PC-3 (cell line): ENCODE data around the gene ST3GAL5. TPM values are rescaled to one million over a fixed set of nuclear protein-coding genes. Genes with fewer than 3 reads are reported as not detected.

Source experiments
- ATAC-seq: fragments of 200-7000 bp; cut with Tn5 transposase; 2 replicates; pipeline ENCODE4 v1.9.1; 2020; ENCODE audit warnings: mild to moderate bottlenecking, moderate library complexity
- BruUV-seq: library from RNA; stranded (reverse); fragments of 400-500 nt; replicated peaks from 2 replicates; lab custom pipeline; 2021; lab: Mats Ljungman, UMichigan
- CTCF ChIA-PET: fragments of 300-600 bp; sonication (Branson Sonifier 250); formaldehyde crosslinking; loops from one replicate; lab custom pipeline; 2022; ENCODE audit warnings: antibody characterized with exemption; lab: Charles Lee
- POLR2A ChIA-PET: fragments of 300-600 bp; sonication (Branson Sonifier 250); formaldehyde crosslinking; loops from one replicate; lab custom pipeline; 2022; ENCODE audit warnings: antibody characterized with exemption; ENCODE audit not compliant: unreplicated experiment; lab: Charles Lee
- DNase-seq: peaks from one replicate; pipeline ENCODE4 v3.0.0-alpha.2; 2015
- H2AFZ ChIP-seq: fragments of 300-600 bp; sonication (generic); 2 replicates; pipeline ENCODE4 v1.6.0; 2016; ENCODE audit warnings: antibody characterized with exemption, low read length
- H3F3A ChIP-seq: fragments of 300-600 bp; sonication (generic); one replicate; pipeline ENCODE4 v1.6.0; 2017; ENCODE audit warnings: antibody characterized with exemption, low read length, control low read depth, mild to moderate bottlenecking; ENCODE audit not compliant: unreplicated experiment
- H3K27ac ChIP-seq: fragments of 300-600 bp; sonication (generic); 2 replicates; pipeline ENCODE4 v1.5.1; 2016; ENCODE audit warnings: mild to moderate bottlenecking, low read length
- H3K27me3 ChIP-seq: fragments of 300-600 bp; sonication (generic); 2 replicates; pipeline ENCODE4 v1.6.1; 2016; ENCODE audit warnings: low read length, mixed read lengths
- H3K36me3 ChIP-seq: fragments of 300-600 bp; sonication (generic); 2 replicates; pipeline ENCODE4 v1.6.1; 2016; ENCODE audit warnings: low read depth, mixed run types, low read length, mixed read lengths
- H3K4me1 ChIP-seq: fragments of 300-600 bp; sonication (generic); 2 replicates; pipeline ENCODE4 v1.5.1; 2016; ENCODE audit warnings: low read length; ENCODE audit not compliant: insufficient read depth
- H3K4me2 ChIP-seq: fragments of 300-600 bp; sonication (generic); 2 replicates; pipeline ENCODE4 v1.6.0; 2016; ENCODE audit warnings: low read length
- H3K4me3 ChIP-seq: fragments of 300-600 bp; sonication (generic); 2 replicates; pipeline ENCODE4 v1.5.1; 2016; ENCODE audit warnings: mild to moderate bottlenecking, low read length, mixed read lengths
- H3K79me2 ChIP-seq: fragments of 300-600 bp; sonication (generic); 2 replicates; pipeline ENCODE4 v1.6.1; 2017; ENCODE audit warnings: low read length, mixed read lengths
- H3K9ac ChIP-seq: fragments of 300-600 bp; sonication (generic); 2 replicates; pipeline ENCODE4 v1.6.0; 2016; ENCODE audit warnings: mild to moderate bottlenecking, low read length
- H3K9me2 ChIP-seq: fragments of 300-600 bp; sonication (generic); replicated peaks from 2 replicates; pipeline ENCODE4 v1.6.1; 2016; ENCODE audit warnings: mixed run types, low read length, mixed read lengths
- H3K9me3 ChIP-seq: fragments of 300-600 bp; sonication (generic); 2 replicates; pipeline ENCODE4 v1.6.1; 2016; ENCODE audit warnings: low read length, mixed read lengths
- H4K20me1 ChIP-seq: fragments of 300-600 bp; sonication (generic); 2 replicates; pipeline ENCODE4 v1.6.1; 2016; ENCODE audit warnings: low read length, mixed read lengths
- EZH2 ChIP-seq: fragments of 300-600 bp; sonication (generic); IDR thresholded peaks from one replicate; pipeline ENCODE4 v1.6.1; 2017; ENCODE audit warnings: antibody characterized with exemption, mild to moderate bottlenecking, low read length; ENCODE audit not compliant: unreplicated experiment
- EZH2phosphoT487 ChIP-seq: fragments of 300-600 bp; sonication (generic); IDR thresholded peaks from 2 replicates; pipeline ENCODE4 v1.6.1; 2018; ENCODE audit warnings: mild to moderate bottlenecking, antibody characterized with exemption, low read length, borderline replicate concordance
- intact Hi-C: fragments of 100-400 bp; cut with micrococcal nuclease; formaldehyde crosslinking; loops from 2 replicates; pipeline ENCODE4 v1.9.0; 2023
- total RNA-seq: library from RNA; depleted of rRNA; stranded (reverse); fragments of >200 nt; gene quantifications from 2 replicates; pipeline ENCODE4 v1.2.3, GENCODE V29; 2014
- TF ChIP-seq, protein P1 (sequence below): fragments of 300-600 bp; sonication (generic); conservative IDR thresholded peaks from 2 replicates; pipeline ENCODE4 v1.5.1; 2017; ENCODE audit warnings: antibody characterized with exemption, low read depth, mild to moderate bottlenecking, low read length

ST3GAL5 gene
- total RNA-seq, 1 experiment from 2014 or later = 0.87 TPM

DNA sequence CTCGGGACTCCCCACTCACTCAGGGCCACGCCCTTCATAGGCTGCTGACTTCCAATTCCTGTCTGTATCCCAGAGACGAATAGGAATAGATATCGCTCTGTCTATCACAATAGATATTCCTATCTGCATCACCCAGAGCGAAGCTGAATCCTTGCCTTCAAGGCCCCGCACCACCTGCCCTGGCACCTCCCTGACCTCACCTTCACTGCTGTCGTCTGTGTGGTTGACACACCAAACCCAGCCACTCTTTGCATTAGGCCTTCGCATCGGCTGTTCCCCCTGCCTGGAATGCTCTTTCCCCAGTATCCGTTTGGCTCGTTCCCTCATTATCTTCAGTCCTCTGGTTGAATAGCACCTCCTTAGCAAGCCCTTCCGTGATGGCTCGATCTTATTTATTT, 91.5 kb downstream of the ST3GAL5 start:
- ATAC-seq = no peak
- H3K36me3 ChIP-seq = no peaks in the 10 kb centered on the region
- no peak overlapping the region for H3K4me3 ChIP-seq
- no peaks in the 10 kb centered on the region for H3K9me3 ChIP-seq
- no peak overlapping the region for H3K27ac ChIP-seq
- no peaks in the 10 kb centered on the region for H3K27me3 ChIP-seq
- H3K9me2 ChIP-seq = no peaks in the 10 kb centered on the region
- no peaks in the 10 kb centered on the region for H3K79me2 ChIP-seq
- no peak overlapping the region for H3K4me2 ChIP-seq
- no peak for TF ChIP-seq EZH2
- no peak for TF ChIP-seq EZH2phosphoT487
- TF ChIP-seq, protein P1, sequence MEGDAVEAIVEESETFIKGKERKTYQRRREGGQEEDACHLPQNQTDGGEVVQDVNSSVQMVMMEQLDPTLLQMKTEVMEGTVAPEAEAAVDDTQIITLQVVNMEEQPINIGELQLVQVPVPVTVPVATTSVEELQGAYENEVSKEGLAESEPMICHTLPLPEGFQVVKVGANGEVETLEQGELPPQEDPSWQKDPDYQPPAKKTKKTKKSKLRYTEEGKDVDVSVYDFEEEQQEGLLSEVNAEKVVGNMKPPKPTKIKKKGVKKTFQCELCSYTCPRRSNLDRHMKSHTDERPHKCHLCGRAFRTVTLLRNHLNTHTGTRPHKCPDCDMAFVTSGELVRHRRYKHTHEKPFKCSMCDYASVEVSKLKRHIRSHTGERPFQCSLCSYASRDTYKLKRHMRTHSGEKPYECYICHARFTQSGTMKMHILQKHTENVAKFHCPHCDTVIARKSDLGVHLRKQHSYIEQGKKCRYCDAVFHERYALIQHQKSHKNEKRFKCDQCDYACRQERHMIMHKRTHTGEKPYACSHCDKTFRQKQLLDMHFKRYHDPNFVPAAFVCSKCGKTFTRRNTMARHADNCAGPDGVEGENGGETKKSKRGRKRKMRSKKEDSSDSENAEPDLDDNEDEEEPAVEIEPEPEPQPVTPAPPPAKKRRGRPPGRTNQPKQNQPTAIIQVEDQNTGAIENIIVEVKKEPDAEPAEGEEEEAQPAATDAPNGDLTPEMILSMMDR = no peak
- CTCF ChIA-PET = no interaction called here
- BruUV-seq = no TSS peak
- no peak overlapping the region for H3K9ac ChIP-seq
- H4K20me1 ChIP-seq = no peaks in the 10 kb centered on the region
- no peaks in the 10 kb centered on the region for H3F3A ChIP-seq
- DNase-seq = no peak
- POLR2A ChIA-PET = no interaction called here
- H3K4me1 ChIP-seq = peaks cover 24% of the 10 kb centered on the region
- intact Hi-C loops = loop anchor here (5.0 kb wide), 1 partner anchor 45 kb away; the partner anchor contains the start of gene ATOH8
- no peak overlapping the region for H2AFZ ChIP-seq

DNA sequence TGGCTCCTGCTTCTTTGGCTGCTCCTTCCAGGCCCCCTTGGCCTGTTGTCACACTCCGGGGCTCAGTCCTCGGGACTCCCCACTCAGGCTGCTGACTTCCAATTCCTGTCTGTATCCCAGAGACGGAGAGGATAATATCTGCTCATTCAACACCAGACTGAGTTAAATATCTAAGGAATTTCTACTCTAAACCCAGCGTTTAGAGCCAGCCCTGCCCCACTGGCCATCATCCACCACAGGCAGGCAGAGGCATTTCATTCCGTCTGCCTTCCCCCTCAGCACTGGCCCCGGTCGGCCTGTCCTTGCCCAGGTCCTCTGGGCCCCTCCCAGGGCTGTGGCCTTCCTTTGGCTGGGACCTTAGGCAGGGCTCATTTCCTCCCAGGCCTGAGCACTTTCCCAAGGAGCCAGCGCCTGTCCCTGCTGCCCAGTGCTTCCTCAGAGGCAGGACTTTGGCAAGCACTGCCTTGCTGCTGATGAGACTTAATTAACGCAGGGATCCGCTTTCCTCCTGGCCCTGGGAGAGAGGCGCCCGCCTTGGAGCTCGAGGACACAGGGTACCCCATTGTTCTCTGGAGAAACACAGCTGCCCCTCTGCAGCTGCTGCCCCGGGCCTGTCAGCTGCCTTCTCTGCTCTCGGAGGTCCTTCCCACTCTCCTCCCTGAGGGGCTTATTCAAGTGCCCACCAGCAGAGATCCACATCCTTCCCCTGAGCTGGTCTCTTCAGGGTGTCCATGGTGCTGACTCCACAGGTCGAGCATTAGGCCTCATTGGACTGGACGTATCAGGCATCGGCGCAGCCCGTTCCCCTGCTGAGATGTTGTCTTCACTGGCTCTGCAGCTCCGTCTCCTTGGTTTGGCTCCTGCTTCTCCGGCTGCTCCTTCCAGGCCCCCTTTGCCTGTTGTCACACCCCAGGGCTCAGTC, 92.2 kb downstream of the ST3GAL5 start:
- intact Hi-C loops = loop anchor here (5.0 kb wide), 1 partner anchor 44 kb away; the partner anchor contains the start of gene ATOH8
- Histone ChIP-seq H2AFZ (no peak overlapping the region), H3K4me1 (peaks cover 24% of the 10 kb centered on the region), H4K20me1 (no peaks in the 10 kb centered on the region), H3K36me3 (no peaks in the 10 kb centered on the region), H3F3A (no peaks in the 10 kb centered on the region), H3K79me2 (no peaks in the 10 kb centered on the region), H3K27ac (no peak overlapping the region), H3K9ac (no peak overlapping the region), H3K4me3 (no peak overlapping the region), H3K9me3 (no peaks in the 10 kb centered on the region), H3K27me3 (no peaks in the 10 kb centered on the region), H3K9me2 (no peaks in the 10 kb centered on the region), H3K4me2 (no peak overlapping the region)
- BruUV-seq = no TSS peak
- TF ChIP-seq EZH2 = no peak
- TF ChIP-seq, protein P1 = no peak
- TF ChIP-seq EZH2phosphoT487 = no peak
- CTCF ChIA-PET = no interaction called here
- DNase-seq (no peak), ATAC-seq (no peak)
- POLR2A ChIA-PET = no interaction called here

- ChIA-PET CTCF (no interaction called here), POLR2A (no interaction called here)
- intact Hi-C loops = loop anchor here (5.0 kb wide), 1 partner anchor 44 kb away; the partner anchor contains the start of gene ATOH8
Measured at GRCh38 chr2:85796046-85796340, 92.8 kb downstream of the ST3GAL5 start.

More at GRCh38 chr2:85796046-85796340, 92.8 kb downstream of the ST3GAL5 start:
- no TSS peak for BruUV-seq
- no peak overlapping the region for H3K4me3 ChIP-seq
- H2AFZ ChIP-seq = no peak overlapping the region
- ATAC-seq (no peak), DNase-seq (no peak)
- peaks cover 24% of the 10 kb centered on the region for H3K4me1 ChIP-seq
- H3K27ac ChIP-seq = no peak overlapping the region
- H3K79me2 ChIP-seq = no peaks in the 10 kb centered on the region
- no peak overlapping the region for H3K9ac ChIP-seq
- no peaks in the 10 kb centered on the region for H3K9me3 ChIP-seq
- no peaks in the 10 kb centered on the region for H3K9me2 ChIP-seq
- H3K4me2 ChIP-seq = no peak overlapping the region
- H3K27me3 ChIP-seq = no peaks in the 10 kb centered on the region
- no peaks in the 10 kb centered on the region for H3F3A ChIP-seq
- TF ChIP-seq, protein P1 = no peak
- TF ChIP-seq EZH2 = no peak
- no peak for TF ChIP-seq EZH2phosphoT487
- H3K36me3 ChIP-seq = no peaks in the 10 kb centered on the region
- no peaks in the 10 kb centered on the region for H4K20me1 ChIP-seq
